Prostate gland (tissue), 2 donors: Measurements from ENCODE around the gene RAB11FIP5. TPM values are rescaled to one million over a fixed set of nuclear protein-coding genes. Genes with fewer than 3 reads are reported as not detected.
"Not testable (repeated sequence)": the region's sequence is repeated elsewhere in the genome, so short reads cannot be mapped to it uniquely, and the experiment has no call there.

Experiments used
- DNase-seq: peaks from one replicate; pipeline ENCODE4 v3.0.0-alpha.2; 2019; ENCODE audit warnings: low spot score
- H3K27ac ChIP-seq, 2 donors: fragments of 200-600 bp; sonication (generic); 2 replicates each; pipeline ENCODE4 v1.5.1; 2017 to 2019
- H3K27me3 ChIP-seq: fragments of 200-600 bp; sonication (generic); replicated peaks from 2 replicates; pipeline ENCODE4 v1.5.1; 2019; ENCODE audit not compliant: insufficient read depth
- H3K36me3 ChIP-seq, 2 donors: fragments of 200-600 bp; sonication (generic); 1 replicate in 1 of 2; 2 replicates in 1 of 2; pipeline versions ENCODE4 v1.5.1 to v1.8.1; 2017 to 2019
- H3K4me1 ChIP-seq: fragments of 200-600 bp; sonication (generic); replicated peaks from 2 replicates; pipeline ENCODE4 v1.5.1; 2019
- H3K4me3 ChIP-seq, 2 donors: fragments of 200-600 bp; sonication (generic); 2 replicates each; pipeline ENCODE4 v1.5.1; 2017 to 2019
- H3K9me3 ChIP-seq: fragments of 200-600 bp; sonication (generic); 2 replicates; pipeline ENCODE4 v1.5.1; 2017
- CTCF ChIP-seq, 4 experiments: fragments of 200-600 bp in 2 of 4; fragments of 450-650 bp in 2 of 4; sonication (generic) in 2 of 4; IDR thresholded peaks; 1 replicate in 3 of 4; 2 replicates in 1 of 4; pipeline ENCODE4 v1.5.1; 2016 to 2019; ENCODE audit warnings: antibody characterized with exemption in 4 of 4, mild to moderate bottlenecking in 2 of 4, moderate library complexity in 2 of 4
- POLR2A ChIP-seq: fragments of 450-650 bp; IDR thresholded peaks from one replicate; pipeline ENCODE4 v1.6.1; 2016; ENCODE audit warnings: antibody characterized with exemption, mild to moderate bottlenecking
- POLR2AphosphoS5 ChIP-seq: sonication (generic); formaldehyde crosslinking; IDR thresholded peaks from one replicate; pipeline ENCODE4 v1.6.1; 2017; ENCODE audit warnings: antibody characterized with exemption
- WGBS: methylation state at CpG from one replicate; pipeline ENCODE4 v1.1.5; 2018; 5-methylcytosine and 5-hydroxymethylcytosine counted together
- intact Hi-C: fragments of 100-400 bp; cut with DNase I; formaldehyde crosslinking; loops from one replicate; pipeline ENCODE4 v1.14.2; 2022
- total RNA-seq, 2 donors: library from RNA; depleted of rRNA; stranded (reverse); fragments of >200 nt; gene quantifications; one replicate each; pipeline ENCODE4 v1.1.0, GENCODE V29; 2016

RAB11FIP5 gene
- total RNA-seq, 2 donors from 2014 or later = 24.1 to 47.7 TPM

GRCh38 chr2:73100956-73101355, 11.8 kb downstream of the RAB11FIP5 start:
- Histone ChIP-seq H3K36me3 (no peaks in the 10 kb centered on the region), H3K27me3 (no peaks in the 10 kb centered on the region), H3K4me1 (no peaks in the 10 kb centered on the region), H3K27ac (no peak overlapping the region), H3K9me3 (no peaks in the 10 kb centered on the region), H3K4me3 (no peak overlapping the region)
- 88% methylated on average over 4 of the region's 4 CpGs for WGBS
- TF ChIP-seq POLR2AphosphoS5 (no peak), POLR2A (no peak)
- intact Hi-C loops = no loop called here
- DNase-seq = no peak

- Histone ChIP-seq H3K4me1 (no peaks in the 10 kb centered on the region), H3K36me3 (no peaks in the 10 kb centered on the region), H3K9me3 (no peaks in the 10 kb centered on the region), H3K27me3 (no peaks in the 10 kb centered on the region), H3K27ac (no peak overlapping the region), H3K4me3 (no peak overlapping the region)
- TF ChIP-seq POLR2AphosphoS5 (no peak), CTCF (IDR thresholded peaks at IDR 0.05) (no peak), POLR2A (no peak)
- no peak for DNase-seq
- intact Hi-C loops = no loop called here
- 93% methylated on average over 3 of the region's 3 CpGs for WGBS
Observed at GRCh38 chr2:73099486-73099885, 13.3 kb downstream of the RAB11FIP5 start.

- Histone ChIP-seq H3K36me3 (no peaks in the 10 kb centered on the region), H3K4me1 (no peaks in the 10 kb centered on the region), H3K27ac (no peak overlapping the region), H3K27me3 (no peaks in the 10 kb centered on the region), H3K9me3 (no peaks in the 10 kb centered on the region), H3K4me3 (no peak overlapping the region)
- TF ChIP-seq CTCF (IDR thresholded peaks at IDR 0.05) = no peak
- TF ChIP-seq POLR2AphosphoS5 = no peak
- TF ChIP-seq POLR2A = no peak
- no peak for DNase-seq
- intact Hi-C loops = no loop called here
- WGBS = 79% methylated on average over 3 of the region's 3 CpGs
Observed at GRCh38 chr2:73095910-73096309, 16.8 kb downstream of the RAB11FIP5 start.

- H3K36me3 ChIP-seq, H3K4me3 ChIP-seq, H3K9me3 ChIP-seq, H3K4me1 ChIP-seq, H3K27ac ChIP-seq, intact Hi-C loops, DNase-seq, H3K27me3 ChIP-seq: not testable (repeated sequence)
- WGBS = 78% methylated on average over 17 of the region's 17 CpGs
Observed at GRCh38 chr2:73093601-73094218, 19.0 kb downstream of the RAB11FIP5 start.

GRCh38 chr2:73092146-73092783, 20.5 kb downstream of the RAB11FIP5 start:
- no peaks in the 10 kb centered on the region for H3K4me1 ChIP-seq

More at GRCh38 chr2:73092146-73092783, 20.5 kb downstream of the RAB11FIP5 start:
- Histone ChIP-seq H3K36me3 (peaks cover 0 to 3% of the 10 kb centered on the region in 2 donors), H3K9me3 (no peaks in the 10 kb centered on the region), H3K27ac (no peak overlapping the region), H3K4me3 (no peak overlapping the region), H3K27me3 (no peaks in the 10 kb centered on the region)
- TF ChIP-seq POLR2AphosphoS5 (no peak), CTCF (IDR thresholded peaks at IDR 0.05) (no peak), POLR2A (no peak)
- no peak for DNase-seq
- WGBS = 63% methylated on average over 7 of the region's 7 CpGs
- intact Hi-C loops = no loop called here
